GM23248 (cell line): ENCODE measurements around the gene PLEKHA4.

Source experiments
- EZH2 ChIP-seq: fragments of 200-600 bp; sonication (generic); IDR thresholded peaks from 2 replicates; pipeline ENCODE4 v1.6.1; 2018; ENCODE audit warnings: antibody characterized with exemption, mild to moderate bottlenecking; ENCODE audit not compliant: insufficient read depth, poor library complexity, severe bottlenecking
- EZH2phosphoT487 ChIP-seq: fragments of 200-600 bp; sonication (generic); IDR thresholded peaks from 2 replicates; pipeline ENCODE4 v1.6.1; 2018; ENCODE audit warnings: antibody characterized with exemption, moderate library complexity, mild to moderate bottlenecking, low read depth; ENCODE audit not compliant: insufficient read depth

GRCh38 chr19:48845384-48845783, 23.0 kb downstream of the PLEKHA4 start:
- TF ChIP-seq EZH2phosphoT487: no peak
- no peak for TF ChIP-seq EZH2
